K562 (cell line): ENCODE results near the gene ZNF318. TPM values are rescaled to one million over a fixed set of nuclear protein-coding genes. Genes with fewer than 3 reads are reported as not detected.

Source experiments
- ATAC-seq: fragments of 200-7000 bp; cut with Tn5 transposase; 3 replicates; pipeline ENCODE4 v1.9.1; 2020; ENCODE audit warnings: moderate library complexity
- BruUV-seq: library from RNA; stranded (reverse); fragments of 400-500 nt; replicated peaks from 2 replicates; lab custom pipeline; 2021; lab: Mats Ljungman, UMichigan
- CTCF ChIA-PET: fragments of 300-600 bp; formaldehyde crosslinking; extraction: SDS; loops from one replicate; lab custom pipeline; 2021; ENCODE audit warnings: low intra/inter-chr PET ratio; lab: Yijun Ruan, JAX
- POLR2A ChIA-PET: fragments of 300-600, 350-650 bp; sonication (Branson Sonifier 250); formaldehyde crosslinking; extraction: SDS; loops from one replicate; lab custom pipeline; 2021; ENCODE audit warnings: antibody characterized with exemption, inconsistent platforms; lab: Yijun Ruan, JAX
- DNase-seq, 4 experiments: peaks; one replicate each; pipeline versions ENCODE4 v3.0.0 to v3.0.0-alpha.2; 2011 to 2018; ENCODE audit warnings: low spot score in 3 of 4, mixed read lengths in 3 of 4; ENCODE audit errors: extremely low read depth in 1 of 4
- FAIRE-seq: peaks from 2 replicates; lab custom pipeline; 2011; peaks lifted over from hg19 to GRCh38; lab: Jason Lieb, UNC
- H2AFZ ChIP-seq: 2 replicates; pipeline ENCODE4 v1.6.0; 2011; ENCODE audit warnings: low read depth, low read length, control low read depth, inconsistent platforms
- H3K27ac ChIP-seq: fragments of 200-600 bp; 3 replicates; pipeline ENCODE4 v1.8.0; 2011; ENCODE audit warnings: low read depth, mild to moderate bottlenecking, control low read depth, inconsistent platforms, low read length, moderate library complexity, mixed read lengths; ENCODE audit errors: extremely low read depth
- H3K27me3 ChIP-seq, 2 experiments: fragments of 300-600 bp in 1 of 2; 2 replicates in 1 of 2; 3 replicates in 1 of 2; pipeline versions ENCODE4 v1.6.0 to v1.8.0; 2011; ENCODE audit warnings: inconsistent platforms in 2 of 2, low read length in 2 of 2, mild to moderate bottlenecking in 1 of 2, mixed read lengths in 1 of 2, moderate library complexity in 1 of 2; ENCODE audit not compliant: control insufficient read depth in 2 of 2, insufficient read depth in 2 of 2
- H3K36me3 ChIP-seq: fragments of 300-600 bp; 3 replicates; pipeline ENCODE4 v1.8.0; 2011; ENCODE audit warnings: mild to moderate bottlenecking, low read length, inconsistent platforms; ENCODE audit not compliant: control insufficient read depth, insufficient read depth
- H3K4me1 ChIP-seq, 2 experiments: fragments of 200-600 bp in 1 of 2; replicated peaks in 1 of 2; 2 replicates in 1 of 2; 3 replicates in 1 of 2; pipeline versions ENCODE4 v1.5.1 to v1.8.0; 2011; ENCODE audit warnings: inconsistent platforms in 2 of 2, low read length in 2 of 2, mild to moderate bottlenecking in 1 of 2, mixed read lengths in 1 of 2, moderate library complexity in 1 of 2; ENCODE audit not compliant: control insufficient read depth in 2 of 2, insufficient read depth in 2 of 2
- H3K4me2 ChIP-seq: 2 replicates; pipeline ENCODE4 v1.6.1; 2011; ENCODE audit warnings: low read length, control low read depth, inconsistent platforms, mixed read lengths; ENCODE audit not compliant: insufficient read depth
- H3K4me3 ChIP-seq: fragments of 200-600 bp; sonication (generic), shearing (Covaris generic); 2 replicates; pipeline ENCODE4 v1.5.1; 2016; ENCODE audit warnings: control low read depth, inconsistent platforms
- H3K79me2 ChIP-seq: fragments of 200-600 bp; 3 replicates; pipeline ENCODE4 v1.8.0; 2011; ENCODE audit warnings: low read length, inconsistent platforms; ENCODE audit not compliant: control insufficient read depth, insufficient read depth
- H3K9ac ChIP-seq, 2 experiments: 2 replicates each; pipeline versions ENCODE4 v1.6.0 to v1.6.1; 2011; ENCODE audit warnings: low read depth in 2 of 2, low read length in 2 of 2, control low read depth in 1 of 2, inconsistent platforms in 1 of 2, mild to moderate bottlenecking in 1 of 2, mixed read lengths in 1 of 2; ENCODE audit not compliant: insufficient read depth in 1 of 2
- H3K9me1 ChIP-seq: one replicate; pipeline ENCODE4 v1.6.0; 2011; ENCODE audit warnings: inconsistent platforms, mild to moderate bottlenecking, low read length, moderate library complexity; ENCODE audit not compliant: control insufficient read depth, insufficient read depth
- H3K9me3 ChIP-seq: replicated peaks from 2 replicates; pipeline ENCODE4 v1.5.1; 2011; ENCODE audit warnings: low read depth, low read length, inconsistent platforms; ENCODE audit not compliant: control insufficient read depth, insufficient read depth
- H4K20me1 ChIP-seq: replicated peaks from 2 replicates; pipeline ENCODE4 v1.6.1; 2011; ENCODE audit warnings: low read length, inconsistent platforms, mixed read lengths; ENCODE audit not compliant: control insufficient read depth, insufficient read depth
- GATA2 ChIP-seq: sonication (generic); formaldehyde crosslinking; IDR thresholded peaks from 2 replicates; pipeline ENCODE4 v1.4.0; 2020; ENCODE audit warnings: mild to moderate bottlenecking, missing genetic modification reagents
- KLF10 ChIP-seq: fragments of 250-450 bp; sonication (Bioruptor Pico); IDR thresholded peaks from 2 replicates; pipeline ENCODE4 v1.6.1; 2021; ENCODE audit warnings: matching md5 sums
- MCM5 ChIP-seq: fragments of 450-650 bp; IDR thresholded peaks from 2 replicates; pipeline ENCODE4 v1.6.1; 2016; ENCODE audit warnings: low read depth
- MED1 ChIP-seq: sonication (generic); formaldehyde crosslinking; IDR thresholded peaks from 2 replicates; pipeline ENCODE4 v1.8.1; 2023; ENCODE audit warnings: missing genetic modification reagents, borderline replicate concordance
- MEF2A ChIP-seq: IDR thresholded peaks from 2 replicates; pipeline ENCODE4 v1.6.1; 2011; ENCODE audit warnings: low read depth, mild to moderate bottlenecking, low read length, moderate library complexity; ENCODE audit not compliant: control insufficient read depth
- RAD21 ChIP-seq, 2 experiments: fragments of 250-450 bp in 1 of 2; fragments of 450-650 bp in 1 of 2; sonication (Bioruptor Pico) in 1 of 2; formaldehyde crosslinking in 1 of 2; IDR thresholded peaks in 1 of 2; conservative IDR thresholded peaks in 1 of 2; 2 replicates each; pipeline versions ENCODE4 v1.4.0 to v1.8.0; 2020 to 2022; ENCODE audit warnings: mild to moderate bottlenecking in 2 of 2, moderate library complexity in 1 of 2
- STAG1 ChIP-seq: sonication (generic); formaldehyde crosslinking; IDR thresholded peaks from 2 replicates; pipeline ENCODE4 v1.5.0; 2020; ENCODE audit warnings: missing genetic modification reagents, borderline replicate concordance
- TAF1 ChIP-seq: IDR thresholded peaks from 2 replicates; pipeline ENCODE4 v1.6.1; 2011; ENCODE audit warnings: mild to moderate bottlenecking, low read length, moderate library complexity; ENCODE audit not compliant: insufficient read depth, control insufficient read depth, severe bottlenecking; ENCODE audit errors: extremely low read depth
- ZFP1 ChIP-seq: fragments of 450-650 bp; formaldehyde crosslinking; IDR thresholded peaks from 2 replicates; pipeline ENCODE4 v1.4.0; 2020; ENCODE audit warnings: mild to moderate bottlenecking, mixed read lengths
- ZNF174 ChIP-seq: fragments of 250-450 bp; sonication (Bioruptor Pico); IDR thresholded peaks from 2 replicates; pipeline ENCODE4 v1.4.0; 2020; ENCODE audit warnings: mild to moderate bottlenecking
- ZNF384 ChIP-seq: IDR thresholded peaks from 2 replicates; pipeline ENCODE4 v1.6.1; 2012; ENCODE audit warnings: low read depth, low read length, improper control_type of control experiment
- WGBS: fragments of 100-300 bp; shearing (Covaris generic); methylation state at CpG from one replicate; pipeline ENCODE4 v1.1.6; 2016; ENCODE audit warnings: low coverage, mixed read lengths; ENCODE audit not compliant: insufficient coverage; ENCODE audit errors: missing lambda C conversion rate; 5-methylcytosine and 5-hydroxymethylcytosine counted together
- in situ Hi-C: fragments of 300-500 bp; cut with MboI; formaldehyde crosslinking; loops from 4 replicates; pipeline ENCODE4 v1.15.0; 2018; ENCODE audit warnings: inconsistent platforms, mixed read lengths
- intact Hi-C: fragments of 100-400 bp; cut with micrococcal nuclease; formaldehyde crosslinking; loops from 2 replicates; pipeline ENCODE4 v1.14.2; 2022
- polyA plus RNA-seq, 8 experiments: library from polyadenylated mRNA; depleted of rRNA in 4 of 8; stranded (reverse) in 5 of 8; unstranded in 3 of 8; fragments of >200 nt; fragmentation: Nextera tagmentation in 2 of 8; fragmentation: Illumina TruSeq in 1 of 8; extraction: Ambion mirVana in 2 of 8; extraction: Trizol in 1 of 8; gene quantifications; 2 replicates each; pipeline versions ENCODE4 v1.2.1 to v1.2.3, GENCODE V29; 2011 to 2014; ENCODE audit warnings: inconsistent platforms in 1 of 8, missing spikeins in 1 of 8
- total RNA-seq, 7 experiments: library from RNA; depleted of rRNA in 6 of 7; stranded (reverse); fragments of >200 nt in 6 of 7; fragmentation: Illumina TruSeq in 2 of 7; extraction: Trizol in 2 of 7; gene quantifications; 2 replicates each; pipeline versions ENCODE4 v1.2.1 to v1.2.3, GENCODE V29; 2011 to 2021; ENCODE audit warnings: low replicate concordance in 1 of 7
- TF ChIP-seq, protein P1 (sequence below): sonication (generic); formaldehyde crosslinking; IDR thresholded peaks from 2 replicates; pipeline ENCODE4 v1.8.0; 2023; ENCODE audit warnings: missing genetic modification reagents, mild to moderate bottlenecking, borderline replicate concordance
- TF ChIP-seq, protein P2 (sequence below): IDR thresholded peaks from 2 replicates; pipeline ENCODE4 v1.6.1; 2012; ENCODE audit warnings: low read depth, low read length, improper control_type of control experiment, borderline replicate concordance
- TF ChIP-seq, protein P3 (sequence below): IDR thresholded peaks from 2 replicates; pipeline ENCODE4 v1.6.1; 2011; ENCODE audit not compliant: insufficient read length; ENCODE audit errors: extremely low read depth

The ZNF318 gene
- total and polyA plus RNA-seq, 9 of the 15 experiments (the other 6 are each of a cell fraction or from before 2014, with no cell fraction given) = 3.2 to 19.0 (median 9.2) TPM

GRCh38 chr6:43295456-43295855, 74.0 kb downstream of the ZNF318 start:
- Histone ChIP-seq H2AFZ (no peak overlapping the region), H3K27me3 (peaks cover 27 to 44% of the 10 kb centered on the region in 2 experiments; a peak in 4 of 5 replicates), H3K36me3 (no peaks in the 10 kb centered on the region), H3K4me1 (peaks cover 0 to 3% of the 10 kb centered on the region in 2 experiments; a peak in 3 of 5 replicates), H4K20me1 (0 out of 2 replicates have a peak, but pooled peaks cover 3% of the 10 kb centered on the region), H3K27ac (no peak overlapping the region), H3K9me1 (no peaks in the 10 kb centered on the region), H3K9ac (no peak overlapping the region)
- no peak for ATAC-seq
- BruUV-seq = no TSS peak
- TF ChIP-seq, protein P1, sequence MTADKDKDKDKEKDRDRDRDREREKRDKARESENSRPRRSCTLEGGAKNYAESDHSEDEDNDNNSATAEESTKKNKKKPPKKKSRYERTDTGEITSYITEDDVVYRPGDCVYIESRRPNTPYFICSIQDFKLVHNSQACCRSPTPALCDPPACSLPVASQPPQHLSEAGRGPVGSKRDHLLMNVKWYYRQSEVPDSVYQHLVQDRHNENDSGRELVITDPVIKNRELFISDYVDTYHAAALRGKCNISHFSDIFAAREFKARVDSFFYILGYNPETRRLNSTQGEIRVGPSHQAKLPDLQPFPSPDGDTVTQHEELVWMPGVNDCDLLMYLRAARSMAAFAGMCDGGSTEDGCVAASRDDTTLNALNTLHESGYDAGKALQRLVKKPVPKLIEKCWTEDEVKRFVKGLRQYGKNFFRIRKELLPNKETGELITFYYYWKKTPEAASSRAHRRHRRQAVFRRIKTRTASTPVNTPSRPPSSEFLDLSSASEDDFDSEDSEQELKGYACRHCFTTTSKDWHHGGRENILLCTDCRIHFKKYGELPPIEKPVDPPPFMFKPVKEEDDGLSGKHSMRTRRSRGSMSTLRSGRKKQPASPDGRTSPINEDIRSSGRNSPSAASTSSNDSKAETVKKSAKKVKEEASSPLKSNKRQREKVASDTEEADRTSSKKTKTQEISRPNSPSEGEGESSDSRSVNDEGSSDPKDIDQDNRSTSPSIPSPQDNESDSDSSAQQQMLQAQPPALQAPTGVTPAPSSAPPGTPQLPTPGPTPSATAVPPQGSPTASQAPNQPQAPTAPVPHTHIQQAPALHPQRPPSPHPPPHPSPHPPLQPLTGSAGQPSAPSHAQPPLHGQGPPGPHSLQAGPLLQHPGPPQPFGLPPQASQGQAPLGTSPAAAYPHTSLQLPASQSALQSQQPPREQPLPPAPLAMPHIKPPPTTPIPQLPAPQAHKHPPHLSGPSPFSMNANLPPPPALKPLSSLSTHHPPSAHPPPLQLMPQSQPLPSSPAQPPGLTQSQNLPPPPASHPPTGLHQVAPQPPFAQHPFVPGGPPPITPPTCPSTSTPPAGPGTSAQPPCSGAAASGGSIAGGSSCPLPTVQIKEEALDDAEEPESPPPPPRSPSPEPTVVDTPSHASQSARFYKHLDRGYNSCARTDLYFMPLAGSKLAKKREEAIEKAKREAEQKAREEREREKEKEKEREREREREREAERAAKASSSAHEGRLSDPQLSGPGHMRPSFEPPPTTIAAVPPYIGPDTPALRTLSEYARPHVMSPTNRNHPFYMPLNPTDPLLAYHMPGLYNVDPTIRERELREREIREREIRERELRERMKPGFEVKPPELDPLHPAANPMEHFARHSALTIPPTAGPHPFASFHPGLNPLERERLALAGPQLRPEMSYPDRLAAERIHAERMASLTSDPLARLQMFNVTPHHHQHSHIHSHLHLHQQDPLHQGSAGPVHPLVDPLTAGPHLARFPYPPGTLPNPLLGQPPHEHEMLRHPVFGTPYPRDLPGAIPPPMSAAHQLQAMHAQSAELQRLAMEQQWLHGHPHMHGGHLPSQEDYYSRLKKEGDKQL (CRISPR knock-in tag) = no peak
- TF ChIP-seq TAF1 (no peak), KLF10 (CRISPR knock-in tag) (no peak), MED1 (CRISPR knock-in tag) (no peak), ZFP1 (no peak), ZNF174 (no peak), MEF2A (no peak), STAG1 (CRISPR knock-in tag) (no peak), MCM5 (no peak), GATA2 (CRISPR knock-in tag) (no peak), ZNF384 (no peak), RAD21 (CRISPR knock-in tag; conservative IDR thresholded peaks at IDR 0.05 in 1 of 2, IDR thresholded peaks at IDR 0.05 in 1 of 2) (no peak)
- TF ChIP-seq, protein P2, sequence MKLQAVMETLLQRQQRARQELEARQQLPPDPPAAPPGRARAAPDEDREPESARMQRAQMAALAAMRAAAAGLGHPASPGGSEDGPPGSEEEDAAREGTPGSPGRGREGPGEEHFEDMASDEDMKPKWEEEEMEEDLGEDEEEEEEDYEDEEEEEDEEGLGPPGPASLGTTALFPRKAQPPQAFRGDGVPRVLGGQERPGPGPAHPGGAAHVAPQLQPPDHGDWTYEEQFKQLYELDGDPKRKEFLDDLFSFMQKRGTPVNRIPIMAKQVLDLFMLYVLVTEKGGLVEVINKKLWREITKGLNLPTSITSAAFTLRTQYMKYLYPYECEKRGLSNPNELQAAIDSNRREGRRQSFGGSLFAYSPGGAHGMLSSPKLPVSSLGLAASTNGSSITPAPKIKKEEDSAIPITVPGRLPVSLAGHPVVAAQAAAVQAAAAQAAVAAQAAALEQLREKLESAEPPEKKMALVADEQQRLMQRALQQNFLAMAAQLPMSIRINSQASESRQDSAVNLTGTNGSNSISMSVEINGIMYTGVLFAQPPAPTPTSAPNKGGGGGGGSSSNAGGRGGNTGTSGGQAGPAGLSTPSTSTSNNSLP = no peak
- TF ChIP-seq, protein P3, sequence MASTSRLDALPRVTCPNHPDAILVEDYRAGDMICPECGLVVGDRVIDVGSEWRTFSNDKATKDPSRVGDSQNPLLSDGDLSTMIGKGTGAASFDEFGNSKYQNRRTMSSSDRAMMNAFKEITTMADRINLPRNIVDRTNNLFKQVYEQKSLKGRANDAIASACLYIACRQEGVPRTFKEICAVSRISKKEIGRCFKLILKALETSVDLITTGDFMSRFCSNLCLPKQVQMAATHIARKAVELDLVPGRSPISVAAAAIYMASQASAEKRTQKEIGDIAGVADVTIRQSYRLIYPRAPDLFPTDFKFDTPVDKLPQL = no peak
- TF ChIP-seq, all 486 proteins: peak for 0
- no peaks in the 10 kb centered on the region for H3K9me3 ChIP-seq
- H3K4me2 ChIP-seq = no peak overlapping the region
- in situ Hi-C loops = no loop called here
- POLR2A ChIA-PET = interaction anchor here (0.7 to 1.7 kb wide), 7 partner anchors 8 to 198 kb away, joined by 3 to 5 read pairs (median 4); partner anchors contain the start of genes CRIP3 and ZNF318
- DNase-seq (no peak), FAIRE-seq (no peak)
- 3% methylated on average over 3 of the region's 3 CpGs for WGBS
- CTCF ChIA-PET = no interaction called here
- H3K4me3 ChIP-seq = no peak overlapping the region
- no peaks in the 10 kb centered on the region for H3K79me2 ChIP-seq
- intact Hi-C loops = no loop called here
